Limb (tissue), 2 donors: ENCODE measurements around the gene C14orf180.

Experiments
- DNase-seq, 2 donors: peaks; one replicate each; pipeline ENCODE4 v3.0.0-alpha.2; 2016; ENCODE audit errors: extremely low spot score in 2 of 2

C14orf180 gene

DNA sequence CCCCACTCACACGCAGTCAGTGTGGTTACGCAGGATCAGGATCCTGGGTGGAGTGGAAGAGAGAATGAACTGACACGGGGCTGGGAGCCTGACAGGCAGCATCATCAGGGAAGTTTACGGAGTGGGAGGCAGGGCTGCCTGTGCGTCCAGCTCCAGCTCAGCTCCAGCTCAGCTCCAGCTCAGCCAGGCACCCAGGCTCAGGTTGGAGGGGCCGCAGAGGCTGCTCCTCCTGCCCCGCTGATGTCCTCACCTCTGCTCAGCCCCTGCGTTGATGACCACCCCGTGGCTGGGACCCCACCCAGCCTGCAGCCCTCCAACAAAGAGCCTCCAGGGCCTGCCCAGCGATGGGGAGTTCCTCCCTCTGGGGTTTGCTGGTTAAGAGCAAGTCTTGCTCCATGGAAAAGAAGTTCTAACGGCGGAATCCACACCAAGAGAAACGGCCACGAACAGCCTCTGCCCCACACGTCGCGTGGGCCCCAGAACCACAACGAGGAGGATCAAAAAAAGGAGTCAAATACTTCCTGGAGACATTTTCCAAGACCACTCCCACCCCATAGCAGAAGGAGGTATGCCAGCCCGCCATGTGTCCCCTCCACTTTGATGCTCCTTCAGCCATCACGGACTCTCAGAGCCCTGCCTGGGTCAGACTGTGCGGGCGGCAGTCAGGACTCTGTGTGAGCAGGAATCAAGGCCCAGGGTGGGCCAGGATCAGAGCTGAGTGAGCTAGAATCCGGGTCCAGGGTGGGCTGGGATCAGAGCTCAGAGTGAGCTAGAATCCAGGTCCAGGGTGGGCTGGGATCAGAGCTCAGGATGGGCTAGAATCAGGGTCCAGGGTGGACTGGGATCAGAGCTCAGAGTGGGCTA is 17.7 kb upstream of the C14orf180 start:
- peak in 1 of 2 donors; percentile 29 for DNase-seq

DNA sequence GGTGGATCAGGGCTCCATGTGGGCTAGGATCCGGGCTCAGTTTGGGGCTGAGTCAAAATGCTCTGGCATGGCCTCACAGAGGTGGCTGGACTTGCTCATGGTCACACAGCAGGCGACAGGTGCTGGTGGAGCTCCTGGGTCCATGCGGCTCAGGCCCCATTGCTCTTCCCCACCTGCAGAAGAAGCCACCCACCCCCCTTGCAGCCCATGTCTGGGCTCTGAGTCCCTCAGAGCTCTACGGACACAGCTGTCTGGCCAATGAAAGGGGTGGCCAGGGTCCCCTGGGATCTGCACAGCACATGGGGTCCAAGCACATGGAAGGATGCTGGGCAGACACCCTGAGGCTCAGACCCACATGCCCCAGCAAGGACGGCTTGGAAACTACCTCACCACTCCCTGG is 17.0 kb upstream of the C14orf180 start:
- DNase-seq, result peak in 1 of 2 donors; percentile 30

DNA sequence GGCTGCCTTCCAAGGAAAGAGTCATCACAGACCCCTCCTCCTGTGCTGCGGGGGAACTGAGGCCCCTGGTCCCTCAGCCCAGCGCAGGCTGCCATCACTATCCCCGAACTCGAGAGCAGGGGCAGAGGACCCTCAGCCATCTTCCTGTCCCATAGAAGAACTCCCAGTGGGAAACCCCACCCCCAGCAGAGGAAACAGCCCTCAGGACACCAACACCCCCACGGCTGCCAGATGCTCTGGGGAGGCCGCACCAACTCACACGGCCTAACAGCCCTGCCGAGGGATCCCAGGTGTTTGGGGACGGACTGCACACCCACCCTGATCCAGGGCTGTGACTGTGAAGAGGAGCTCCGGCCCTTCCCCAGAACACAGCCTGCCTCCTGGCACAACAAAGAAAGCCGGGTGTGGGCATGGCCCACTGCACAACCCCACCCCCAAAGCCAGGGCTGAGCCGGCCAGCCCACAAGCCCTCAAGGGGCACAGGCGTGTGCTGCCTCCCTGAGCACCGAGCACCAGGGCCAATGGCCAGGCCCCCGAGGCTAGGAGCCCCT is 16.3 kb upstream of the C14orf180 start:
- DNase-seq, result no peak

DNA sequence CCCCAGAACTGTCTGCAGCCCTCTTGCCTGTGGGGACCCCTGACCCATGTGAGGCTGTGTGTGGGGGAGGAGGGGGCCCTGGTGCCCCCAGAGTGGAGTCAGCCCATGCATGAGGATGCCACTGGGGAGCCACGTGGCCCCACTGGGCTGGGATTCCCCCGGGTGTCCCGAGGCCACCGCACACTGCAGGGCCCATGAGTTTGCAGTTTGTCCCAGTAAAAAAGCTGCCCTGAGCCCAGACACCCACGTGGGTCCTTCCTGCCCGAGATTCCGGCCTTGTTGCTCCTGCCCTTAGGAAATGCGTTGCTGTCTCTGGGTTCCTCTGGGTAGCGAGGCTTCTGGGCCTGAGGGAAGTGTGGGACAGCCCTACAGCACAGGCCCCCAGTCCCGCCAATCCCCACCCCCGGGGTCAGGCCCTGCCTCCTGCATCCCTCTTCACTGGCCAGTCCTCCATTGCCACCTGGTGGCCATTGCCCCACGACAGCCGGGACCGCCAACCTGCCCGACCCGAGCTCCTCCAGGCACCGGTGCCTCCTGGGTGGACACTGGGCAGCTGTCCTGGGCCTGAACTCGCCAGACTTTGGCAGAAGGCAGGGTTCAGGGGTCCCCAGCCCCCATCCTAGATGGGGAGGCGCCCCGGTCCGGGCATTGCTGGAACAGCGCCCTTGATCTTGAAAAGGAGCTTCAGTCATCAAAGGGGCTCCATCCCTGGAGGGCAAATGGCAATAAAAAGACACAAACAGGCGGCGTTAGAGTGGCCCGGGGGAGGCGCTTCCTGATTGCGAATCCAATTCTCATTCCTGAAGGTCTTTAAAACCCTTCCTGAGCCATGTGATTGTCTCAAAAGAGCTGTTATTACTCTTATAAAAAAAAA is 15.6 kb upstream of the C14orf180 start:
- peak in 1 of 2 donors; percentile 89 for DNase-seq

DNA sequence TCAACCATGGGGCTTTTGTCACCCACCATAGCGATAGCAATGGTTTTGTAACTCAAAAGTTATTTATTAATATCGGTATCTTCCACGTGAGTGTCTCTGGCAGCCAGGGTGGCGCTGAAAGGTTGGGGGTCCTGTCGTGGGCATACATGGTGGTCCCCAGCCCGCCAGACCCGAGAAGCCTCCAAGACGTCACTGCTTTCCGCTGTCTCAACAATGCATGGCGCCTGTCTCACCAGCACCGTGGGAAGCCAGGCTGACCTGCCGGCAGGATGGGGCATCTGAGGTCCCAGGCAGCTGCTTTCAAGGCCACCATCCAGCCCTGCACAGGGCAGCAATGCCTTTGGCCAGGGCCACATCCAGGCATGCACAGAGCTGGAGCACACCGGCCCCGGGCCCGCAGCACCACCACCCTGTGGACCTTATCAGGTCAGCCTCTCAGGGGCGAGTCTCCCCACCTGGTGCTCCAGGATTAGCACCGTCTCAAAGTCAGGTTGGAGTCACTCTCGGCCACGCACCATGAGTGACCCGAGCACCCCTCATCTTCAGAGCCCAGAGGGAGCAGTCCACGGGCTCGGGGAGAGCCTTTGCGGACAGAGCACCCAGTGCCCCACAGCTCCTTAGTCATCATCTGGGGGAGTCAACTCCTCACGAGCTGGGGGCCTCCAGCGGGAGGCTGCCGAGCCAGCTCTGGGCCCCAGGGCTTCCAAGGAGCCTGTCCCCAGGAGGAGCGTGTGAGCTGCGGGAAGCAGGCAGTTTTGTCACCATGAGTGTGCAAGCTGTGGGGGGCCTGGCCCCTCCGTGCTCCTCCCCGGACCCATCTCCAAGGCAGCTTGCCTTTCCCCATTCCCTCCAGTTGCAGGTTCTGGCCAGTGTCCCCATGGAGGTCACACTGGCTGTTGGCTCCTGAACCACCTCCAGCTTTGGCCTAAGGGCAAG is 14.6 kb upstream of the C14orf180 start:
- DNase-seq, result no peak

DNA sequence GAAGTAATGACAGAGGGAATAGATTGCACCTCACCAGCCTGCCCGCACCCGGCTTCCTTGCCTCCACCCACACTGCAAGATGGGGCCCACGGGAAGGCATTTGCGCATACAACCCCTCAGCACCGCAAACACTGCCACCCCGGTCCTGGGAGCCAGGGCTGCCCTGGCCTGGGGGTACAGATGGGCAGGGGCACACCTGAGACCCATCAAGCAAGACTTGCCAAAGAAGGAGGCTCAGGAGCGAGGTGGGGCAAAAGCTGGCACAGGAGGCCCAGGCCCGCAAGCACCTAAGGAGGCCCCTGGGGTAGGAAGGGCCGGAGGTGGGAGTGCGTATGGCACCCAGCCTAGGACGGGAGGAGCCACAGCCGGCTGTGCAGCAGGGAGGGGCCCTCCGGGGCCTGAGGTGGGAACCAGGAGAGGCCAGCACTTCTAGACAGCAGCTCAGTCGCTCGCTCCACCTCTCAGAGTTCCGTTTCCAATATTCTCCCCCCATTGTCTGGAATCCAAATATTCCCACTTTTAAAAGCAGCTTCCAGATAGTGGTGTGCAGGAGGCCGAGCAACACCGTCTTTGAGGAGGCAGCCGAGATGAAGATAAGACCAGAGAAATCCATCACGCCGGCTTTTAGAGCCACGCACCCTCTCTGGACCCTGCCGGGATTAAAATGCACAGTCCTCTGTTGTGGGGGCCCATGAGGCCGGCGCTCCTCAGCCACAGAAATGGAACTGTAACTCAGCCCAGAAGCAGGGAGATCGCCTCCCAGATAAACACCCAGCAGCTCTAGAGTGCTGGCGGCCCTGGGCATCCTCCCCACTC is 12.2 kb upstream of the C14orf180 start:
- DNase-seq, result no peak

DNA sequence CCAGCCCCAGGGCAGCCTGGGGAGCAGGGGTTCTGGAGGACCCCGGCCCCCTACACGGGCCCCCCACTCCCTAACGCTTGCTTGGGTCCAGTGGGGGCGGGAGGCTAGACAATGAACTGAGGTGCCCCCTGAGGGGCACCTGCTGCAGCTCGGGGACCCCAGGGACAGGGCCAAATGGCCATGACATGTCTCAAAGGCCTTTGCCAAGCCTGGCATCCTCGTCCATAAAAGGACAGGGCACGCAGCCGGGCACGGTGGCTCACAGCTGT is 11.7 kb upstream of the C14orf180 start:
- DNase-seq, result no peak

DNA sequence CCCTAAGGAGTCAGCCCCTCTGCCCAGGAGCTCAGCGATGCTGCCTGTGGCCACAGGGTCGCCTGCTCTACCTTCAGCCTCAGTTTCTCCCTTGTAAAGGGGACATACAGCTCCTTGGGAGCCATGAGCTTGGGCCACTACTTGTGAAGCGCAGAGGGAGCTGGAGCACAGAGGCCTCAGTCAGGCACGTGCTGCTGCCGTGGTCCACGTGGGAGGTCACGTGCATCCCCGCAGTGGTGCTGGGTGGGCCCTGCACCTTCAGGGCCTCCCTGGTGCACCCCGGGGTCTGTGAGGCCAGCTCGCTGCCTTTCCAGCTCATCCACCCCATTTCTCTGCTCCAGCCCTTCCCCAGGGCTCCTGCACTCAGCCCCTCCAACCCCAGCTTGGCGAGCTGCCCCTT is 10.9 kb upstream of the C14orf180 start:
- no peak for DNase-seq

DNA sequence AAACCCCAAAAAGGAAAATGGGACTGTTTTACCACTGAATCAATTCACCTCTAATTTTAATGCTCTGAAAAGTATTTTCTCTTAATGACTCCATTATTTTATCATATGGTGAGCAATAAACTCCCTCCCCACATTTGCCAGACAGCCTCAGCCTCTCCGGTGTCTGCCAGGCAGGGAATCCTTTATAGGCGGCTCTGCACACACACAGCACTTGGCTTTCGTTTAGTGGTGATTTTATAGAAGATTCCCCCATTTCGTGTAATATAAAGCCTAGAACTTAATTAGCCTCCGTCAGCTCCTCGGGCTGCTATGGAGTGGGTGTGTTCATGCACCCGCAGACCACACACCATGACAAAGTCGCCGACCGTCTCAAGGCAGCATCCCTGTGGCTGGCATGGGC is 10.1 kb upstream of the C14orf180 start:
- DNase-seq, result no peak

DNA sequence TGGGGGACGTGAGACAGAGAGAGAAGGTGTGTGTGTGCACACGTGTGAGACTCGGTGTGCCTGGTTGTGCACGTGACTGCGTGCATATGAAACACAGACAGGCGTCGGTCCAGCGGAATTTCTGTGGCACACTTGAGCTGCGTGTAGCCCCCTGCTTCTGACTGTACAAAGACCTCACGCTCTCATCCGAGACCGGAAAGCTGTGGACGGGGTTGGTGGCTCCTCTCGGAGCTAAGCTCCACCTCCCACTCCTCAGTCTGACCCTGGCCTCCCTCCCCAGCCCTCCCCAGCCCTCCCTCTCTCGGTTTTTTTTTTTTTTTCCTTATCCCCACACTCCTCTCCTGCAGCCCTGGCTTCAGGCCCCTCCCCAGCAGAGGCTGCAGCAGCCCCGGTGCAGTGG is 8.3 kb upstream of the C14orf180 start:
- DNase-seq, result no peak

DNA sequence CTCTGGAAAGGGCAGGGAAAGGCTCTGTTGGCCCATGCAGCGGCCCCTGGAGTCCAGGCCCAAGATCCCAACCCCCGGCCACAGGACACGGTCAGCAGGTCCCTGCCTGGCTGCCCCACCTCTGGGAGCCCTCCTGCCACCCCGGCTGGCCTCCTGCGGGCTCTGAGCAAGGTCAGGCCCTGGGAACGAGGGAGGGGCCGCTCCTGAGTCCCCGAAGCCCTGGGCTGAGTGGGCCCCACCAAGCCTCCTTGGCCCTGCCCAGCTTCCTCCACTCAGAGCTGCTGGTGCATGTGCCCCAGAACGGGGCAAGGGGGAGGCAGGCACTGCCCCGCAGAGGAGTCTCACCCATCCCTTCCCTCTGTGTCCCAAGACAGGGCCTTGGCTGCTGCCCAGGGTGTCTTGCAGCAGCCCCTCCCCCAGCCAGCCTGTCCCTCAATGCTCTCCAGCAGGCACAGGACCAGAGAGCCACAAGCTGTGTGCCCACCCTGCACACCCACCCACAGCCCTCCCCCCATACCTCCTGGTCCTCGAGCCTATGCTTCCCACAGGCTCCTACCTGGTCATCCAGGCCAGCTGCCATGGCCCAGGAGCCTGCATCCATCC is 7.4 kb upstream of the C14orf180 start:
- no peak for DNase-seq

DNA sequence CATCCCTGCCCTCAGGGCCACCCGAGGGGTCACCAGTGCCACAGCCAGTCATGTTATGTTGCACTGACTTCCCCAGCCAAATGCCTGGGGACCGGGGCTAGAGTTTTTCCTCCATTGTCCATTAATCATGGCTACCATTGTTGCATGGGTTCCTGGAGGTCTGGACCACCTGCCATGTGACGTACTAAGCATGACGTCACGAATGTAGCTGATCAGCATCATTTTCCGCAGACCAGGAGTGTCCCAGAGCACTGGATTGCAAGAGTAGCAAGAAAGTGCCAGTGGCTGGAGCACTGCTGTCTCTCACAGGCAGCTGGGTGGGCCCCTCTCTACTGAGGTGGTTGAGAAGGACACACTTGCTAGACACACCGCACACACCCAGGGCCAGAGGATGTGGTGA is 6.9 kb upstream of the C14orf180 start:
- no peak for DNase-seq

DNA sequence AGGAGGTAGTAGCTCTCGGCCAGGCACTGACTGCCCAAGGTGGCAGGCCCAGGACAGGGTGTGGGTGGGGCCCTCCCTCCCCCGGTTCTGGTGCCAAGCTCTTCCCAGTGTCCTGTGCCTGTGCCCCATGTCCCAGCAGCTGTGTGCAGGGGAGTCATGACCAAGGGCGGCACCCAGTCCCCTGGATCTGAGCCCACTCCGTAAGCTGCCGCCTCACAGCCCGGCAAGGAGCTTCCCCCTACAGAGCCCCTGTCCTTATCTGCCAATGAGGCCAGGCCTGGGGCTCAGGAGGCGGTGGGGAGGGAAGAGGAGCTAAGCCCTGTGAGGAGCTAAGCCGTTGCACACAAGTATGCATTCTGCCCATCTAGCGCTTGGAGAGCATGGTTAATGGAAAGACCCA is 5.6 kb upstream of the C14orf180 start:
- DNase-seq, result peak in 1 of 2 donors; percentile 62

DNA sequence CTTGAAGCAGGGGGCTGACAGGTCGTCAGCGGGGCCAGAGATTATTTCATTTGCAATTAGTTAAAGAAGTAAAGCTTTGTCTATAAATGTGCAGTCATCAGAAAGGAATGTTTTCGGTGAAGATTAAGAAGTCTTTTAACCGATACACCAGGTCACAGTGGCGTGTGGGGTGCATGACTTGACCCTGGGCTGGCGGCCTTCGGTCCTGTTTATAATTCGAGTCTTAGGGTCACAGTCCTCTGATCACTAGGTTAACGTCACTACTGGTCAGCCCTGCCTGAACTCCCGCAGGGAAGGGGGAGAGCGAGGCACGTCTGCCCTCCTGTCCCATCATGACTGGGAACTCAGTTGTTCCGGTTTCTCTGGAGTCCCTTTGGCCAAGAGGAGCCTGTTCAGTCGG is 5.0 kb upstream of the C14orf180 start:
- no peak for DNase-seq

DNA sequence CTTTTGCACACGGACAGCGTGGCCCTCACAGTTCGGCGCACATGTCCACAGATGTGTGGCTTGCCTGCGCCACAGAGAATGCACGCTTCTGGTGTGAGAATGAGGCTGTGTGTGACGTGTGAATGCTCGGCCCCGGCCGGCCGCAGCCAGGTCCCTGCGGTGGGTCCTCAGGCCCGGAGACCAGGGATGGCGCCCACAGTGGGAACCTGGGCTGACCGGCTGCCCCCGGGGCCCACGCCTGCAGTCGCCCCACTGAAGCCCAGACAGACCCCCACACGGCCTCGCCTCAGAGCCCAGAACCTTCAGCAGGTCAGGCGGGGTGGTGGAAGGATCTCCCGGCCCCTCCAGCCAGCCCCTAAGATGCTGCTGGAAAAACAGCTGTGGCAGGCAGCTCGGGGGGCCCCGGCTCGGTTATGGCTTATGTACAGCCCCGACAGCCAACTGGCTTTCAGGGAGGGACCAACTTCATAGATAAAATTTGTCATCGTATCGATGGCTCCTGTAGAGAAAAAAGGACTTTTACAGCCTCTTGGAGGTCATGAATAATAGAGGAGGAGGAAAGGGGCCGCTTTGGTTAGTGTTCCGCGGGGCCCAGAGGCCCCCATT is 4.5 kb upstream of the C14orf180 start:
- DNase-seq, result no peak

DNA sequence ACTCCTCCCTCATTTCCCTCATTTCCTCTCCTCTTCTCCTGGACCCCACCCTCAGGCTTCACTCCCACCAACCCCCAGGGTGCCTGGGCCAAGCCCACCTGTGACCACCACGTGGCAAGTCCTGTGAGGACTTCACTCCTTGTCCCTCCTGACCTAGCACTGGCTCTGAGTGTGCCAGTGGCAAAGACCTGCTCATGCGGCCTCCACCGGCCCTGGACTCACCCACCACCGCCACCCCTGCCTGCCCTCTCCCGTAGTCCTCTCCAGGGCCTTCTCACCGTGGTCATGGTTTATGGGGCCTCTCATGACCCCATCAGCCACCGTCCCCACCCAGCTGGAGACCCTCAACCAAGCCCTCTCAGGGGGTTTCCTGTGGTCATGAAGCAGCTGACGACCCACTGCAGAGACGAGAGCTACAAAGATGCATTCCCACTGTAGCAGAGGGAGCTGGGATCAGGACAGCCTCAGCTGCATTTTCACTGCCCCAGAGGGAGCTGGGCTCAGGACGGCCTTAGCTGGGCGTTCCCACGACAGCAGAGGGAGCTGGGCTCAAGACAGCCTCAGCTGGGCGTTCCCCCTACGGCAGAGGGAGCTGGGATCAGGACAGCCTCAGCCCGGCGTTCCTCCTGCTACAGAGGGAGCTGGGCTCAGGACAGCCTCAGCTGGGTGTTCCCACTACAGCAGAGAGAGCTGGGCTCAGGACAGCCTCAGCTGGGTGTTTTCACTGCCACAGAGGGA is 3.2 kb upstream of the C14orf180 start:
- DNase-seq, result no peak

DNA sequence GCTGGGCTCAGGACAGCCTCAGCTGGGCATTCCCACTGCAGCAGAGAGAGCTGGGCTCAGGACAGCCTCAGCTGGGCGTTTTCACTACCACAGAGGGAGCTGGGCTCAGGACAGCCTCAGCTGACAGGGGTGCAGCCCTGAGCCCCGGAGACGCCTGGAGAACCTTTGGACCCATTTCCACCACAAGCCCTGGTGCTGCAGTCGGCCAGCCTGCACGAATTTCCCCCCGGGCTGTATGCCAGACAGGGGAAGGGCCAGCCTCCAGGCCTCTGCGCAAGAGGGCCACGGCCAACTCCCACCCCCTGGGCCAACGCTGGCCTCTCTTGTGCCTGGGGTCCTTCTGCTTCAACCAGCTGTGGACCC is 2.6 kb upstream of the C14orf180 start:
- no peak for DNase-seq

DNA sequence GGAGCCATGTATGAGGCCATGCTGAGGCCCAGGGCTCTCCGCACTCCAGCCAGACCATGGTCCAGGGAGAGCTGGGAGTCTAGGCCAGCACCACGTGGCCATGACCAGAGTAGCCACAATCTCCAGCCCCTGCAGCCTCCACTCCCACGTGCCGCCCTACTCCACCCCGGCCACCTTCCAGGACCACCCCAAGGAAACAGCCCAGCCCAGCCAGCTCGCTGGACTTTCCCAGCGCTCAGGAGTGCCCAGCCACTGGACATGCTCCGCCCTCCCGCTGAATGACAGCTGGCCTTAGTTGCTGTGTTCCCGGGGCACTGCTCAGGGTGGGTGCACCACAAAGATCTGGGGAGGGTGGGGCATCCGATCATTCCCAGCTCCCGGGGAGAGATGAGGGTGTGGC is 2.1 kb upstream of the C14orf180 start:
- no peak for DNase-seq

DNA sequence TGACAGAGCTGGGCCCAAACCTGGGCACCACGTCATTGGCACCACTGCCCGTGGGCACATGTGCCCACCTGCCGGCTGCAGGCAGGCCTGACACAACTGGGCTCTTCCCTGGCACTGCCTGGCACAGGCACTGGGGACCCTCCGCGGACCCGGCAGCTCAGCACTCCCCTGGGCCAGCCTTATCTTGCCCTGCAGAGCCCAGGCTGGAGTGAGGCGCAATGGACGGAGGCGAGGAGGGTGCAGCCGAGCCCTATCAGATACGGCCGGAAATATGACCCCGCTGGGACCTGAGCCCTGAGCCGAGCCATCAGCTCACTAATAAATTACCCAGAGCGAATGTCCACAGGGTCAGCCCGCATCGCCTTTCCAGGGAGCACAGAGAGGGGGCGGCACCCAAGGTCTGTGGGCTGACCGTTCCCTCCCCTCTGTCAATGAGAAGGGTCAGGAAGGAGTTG is 1.7 kb upstream of the C14orf180 start:
- DNase-seq, result no peak
